ENCODE results near the gene ZNF500.
"Not testable (repeated sequence)": the region's sequence is repeated elsewhere in the genome, so short reads cannot be mapped to it uniquely, and the experiment has no call there.

The ZNF500 gene

DNA sequence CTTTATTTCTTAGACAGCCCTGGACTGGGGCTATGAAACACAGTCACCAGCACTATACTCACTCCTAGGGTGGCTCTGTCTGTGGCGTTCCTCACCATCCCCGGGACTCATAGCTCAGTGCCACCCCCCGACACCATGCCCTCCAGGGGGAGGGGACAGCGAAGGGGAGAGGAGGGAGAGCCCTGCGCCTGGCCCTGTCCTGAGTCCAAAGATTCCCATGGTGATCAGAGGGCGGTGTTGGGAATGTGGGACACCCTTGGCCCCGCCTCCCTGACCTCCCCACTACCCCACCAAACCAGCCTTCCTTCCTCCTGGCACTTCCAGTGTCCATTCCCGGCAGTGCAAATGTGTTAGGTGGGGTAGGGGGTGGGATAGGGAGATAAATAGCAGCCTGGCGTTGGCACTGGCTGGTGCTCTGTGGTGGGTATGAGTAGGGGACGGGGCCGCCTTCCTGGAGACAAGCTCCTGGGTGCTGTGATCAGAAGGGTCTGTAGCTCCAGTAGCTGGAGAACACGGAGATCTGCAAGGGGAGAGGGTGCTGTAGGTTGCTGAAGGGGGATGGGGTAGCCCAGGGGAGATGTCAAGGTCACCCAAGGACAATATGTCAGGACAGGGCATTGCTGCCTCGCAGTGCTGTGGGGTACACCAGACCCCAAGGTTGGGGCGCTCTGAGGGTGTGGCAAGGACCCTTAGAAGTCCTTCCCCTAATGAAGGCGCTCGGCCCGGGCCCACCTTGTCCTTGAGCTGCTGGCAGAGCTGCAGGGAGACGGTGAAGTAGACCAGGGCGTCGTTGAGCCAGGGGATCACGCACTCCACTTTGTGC lies 30.2 kb upstream of the ZNF500 start:
- DNase-seq (ENCODE audit: low read depth in 3 of 3) = no peak

DNA sequence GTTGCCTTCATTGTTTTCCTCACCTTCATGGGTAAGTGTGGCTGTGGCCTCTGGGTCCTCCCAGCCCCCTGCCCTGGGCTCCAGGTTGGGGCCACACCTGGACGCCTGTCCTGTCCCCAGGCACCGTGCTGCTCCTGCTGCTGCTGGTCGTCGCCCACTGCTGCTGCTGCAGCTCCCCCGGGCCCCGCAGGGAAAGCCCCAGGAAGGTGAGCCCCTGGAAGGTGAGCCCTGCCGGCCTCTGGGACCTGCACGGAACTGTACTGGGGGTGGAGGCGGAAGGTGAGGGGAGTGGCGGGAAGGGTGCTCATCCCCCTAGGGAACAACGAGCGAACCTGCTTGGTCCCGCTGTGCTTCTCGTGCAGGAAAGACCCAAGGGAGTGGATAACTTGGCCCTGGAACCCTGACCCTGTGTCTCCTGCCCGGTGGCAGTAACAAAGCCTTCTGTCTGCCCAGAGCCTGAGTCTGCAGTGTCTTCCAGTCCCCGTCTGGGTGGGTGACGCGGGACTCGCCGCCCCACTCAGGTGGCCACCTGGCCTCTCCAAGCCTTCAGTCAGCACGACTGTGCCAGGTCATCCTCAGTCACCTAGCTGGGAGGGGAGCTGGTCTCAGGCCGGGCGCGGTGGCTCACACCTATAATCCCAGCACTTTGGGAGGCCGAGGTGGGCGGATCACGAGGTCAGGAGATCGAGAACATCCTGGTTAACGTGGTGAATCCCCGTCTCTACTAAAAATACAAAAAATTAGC lies 29.0 kb upstream of the ZNF500 start:
- no peak for DNase-seq (ENCODE audit: low read depth in 3 of 3)

DNA sequence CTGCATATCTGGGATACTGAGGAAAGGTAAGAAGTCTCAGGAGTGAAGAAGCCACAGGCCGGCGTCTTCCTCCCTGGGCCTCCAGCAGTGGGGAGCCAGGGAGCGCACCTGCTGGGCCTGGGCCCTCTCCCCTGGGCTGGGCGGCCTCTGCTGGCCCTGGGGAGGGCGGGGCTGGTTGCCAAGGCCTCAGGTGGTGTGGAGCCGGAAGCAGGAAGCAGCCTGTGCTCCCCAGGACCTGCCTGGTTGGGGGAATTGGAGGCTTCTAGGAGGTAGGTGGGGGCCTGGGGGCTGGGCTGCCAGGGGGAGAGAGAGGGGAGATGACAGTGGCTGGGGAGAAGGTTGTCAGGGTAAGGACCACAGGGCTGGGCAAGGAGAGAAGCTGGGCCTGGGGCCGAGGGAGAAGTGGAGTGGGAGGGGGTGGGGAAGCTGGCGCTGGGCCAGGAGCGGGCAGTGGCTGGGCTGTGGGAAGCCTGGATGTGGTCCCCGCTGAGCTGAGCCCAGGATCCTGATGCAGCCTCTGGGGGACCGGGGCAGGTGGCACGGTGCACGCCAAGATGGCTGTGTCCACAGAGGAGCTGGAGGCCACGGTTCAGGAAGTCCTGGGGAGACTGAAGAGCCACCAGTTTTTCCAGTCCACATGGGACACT lies 28.3 kb upstream of the ZNF500 start, which contains the start of gene SMIM22:
Gene SMIM22 (plus strand): TSS at position 189 of the 647 bp plus-strand sequence. CDS start 366 bp downstream, at position 555.
- DNase-seq (ENCODE audit: low read depth in 3 of 3) = no peak

DNA sequence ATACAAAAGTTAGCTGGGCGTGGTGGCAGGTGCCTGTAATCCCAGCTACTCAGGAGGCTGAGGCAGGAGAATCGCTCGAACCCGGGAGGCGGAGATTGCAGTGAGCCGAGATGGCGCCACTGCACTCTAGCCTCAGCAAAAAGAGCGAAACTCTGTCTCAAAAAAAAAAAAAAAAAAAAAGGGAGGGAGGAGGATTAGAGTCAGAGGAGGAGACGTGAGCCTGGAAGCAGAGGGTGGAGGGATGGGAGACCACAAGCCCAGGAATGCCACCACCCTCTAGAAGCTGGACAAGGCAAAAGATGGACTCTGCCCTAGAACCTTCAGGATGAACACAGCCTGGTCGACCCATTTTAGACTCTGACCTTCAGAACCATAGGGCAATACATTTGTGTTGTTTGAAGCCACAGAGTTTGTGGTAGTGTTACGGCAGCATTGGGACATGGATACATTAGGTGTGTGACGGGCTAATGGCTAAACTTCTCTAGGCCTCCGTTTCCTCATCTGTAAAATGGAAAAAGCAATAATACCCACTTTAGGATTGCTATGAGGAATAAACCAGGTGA lies 26.1 kb upstream of the ZNF500 start:
- no peak for DNase-seq (ENCODE audit: low read depth in 3 of 3)

DNA sequence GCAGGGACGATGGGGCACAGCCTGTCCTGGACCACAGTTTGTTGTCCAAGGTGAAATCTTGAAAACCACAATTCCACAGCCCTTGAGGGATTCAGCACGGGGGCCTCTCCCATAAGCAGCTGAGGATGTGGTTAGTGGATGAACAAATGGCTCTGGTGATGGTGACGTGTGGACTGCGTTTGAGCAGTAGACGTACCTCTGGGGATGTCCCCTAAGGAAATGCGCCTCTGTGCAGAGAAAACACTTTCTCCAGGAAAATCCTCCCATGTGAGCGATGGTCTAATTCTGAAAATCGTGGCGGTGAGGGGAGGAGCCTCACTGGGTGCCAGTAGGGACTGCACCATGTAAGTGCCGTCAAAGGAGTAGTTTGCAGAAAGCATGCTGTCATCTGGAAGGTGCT lies 23.9 kb upstream of the ZNF500 start:
- DNase-seq (ENCODE audit: low read depth in 3 of 3) = no peak

DNA sequence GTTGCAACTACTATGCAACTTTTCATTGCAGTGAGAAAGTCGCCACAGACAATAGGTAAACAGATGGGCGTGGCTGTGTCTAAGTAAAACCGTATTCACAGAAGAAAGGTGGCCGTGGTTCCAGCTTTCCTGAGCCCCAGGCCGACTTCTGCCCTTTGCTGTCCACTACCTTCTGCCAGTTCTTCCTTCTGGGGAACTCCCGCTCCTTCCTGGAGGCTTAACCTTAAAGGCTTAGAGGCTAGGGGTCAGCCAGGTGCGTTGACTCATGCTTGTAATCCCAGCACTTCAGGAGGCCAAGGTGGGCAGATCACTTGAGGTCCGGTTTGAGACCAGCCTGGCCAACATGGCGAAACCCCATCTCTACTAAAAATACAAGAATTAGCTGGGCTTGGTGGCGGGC lies 23.3 kb upstream of the ZNF500 start:
- DNase-seq (ENCODE audit: low read depth in 3 of 3) = no peak

DNA sequence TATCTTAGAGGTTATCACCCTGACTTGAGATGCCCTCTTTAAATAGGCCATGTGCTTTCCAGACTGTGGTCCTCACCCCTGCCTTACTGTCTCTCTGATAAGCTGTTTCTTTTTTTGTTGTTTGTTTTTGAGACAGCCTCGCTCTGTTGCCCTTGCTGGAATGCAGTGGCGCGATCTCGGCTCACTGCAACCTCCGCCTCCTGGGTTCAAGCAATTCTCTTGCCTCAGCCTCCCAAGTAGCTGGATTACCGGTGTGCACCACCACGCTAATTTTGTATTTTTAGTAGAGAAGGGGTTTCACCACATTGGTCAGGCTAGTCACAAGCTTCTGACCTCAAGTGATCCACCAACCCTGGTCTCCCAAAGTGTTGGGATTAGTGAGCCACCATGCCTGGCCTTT lies 21.9 kb upstream of the ZNF500 start:
- DNase-seq (ENCODE audit: low read depth in 3 of 3) = no peak

DNA sequence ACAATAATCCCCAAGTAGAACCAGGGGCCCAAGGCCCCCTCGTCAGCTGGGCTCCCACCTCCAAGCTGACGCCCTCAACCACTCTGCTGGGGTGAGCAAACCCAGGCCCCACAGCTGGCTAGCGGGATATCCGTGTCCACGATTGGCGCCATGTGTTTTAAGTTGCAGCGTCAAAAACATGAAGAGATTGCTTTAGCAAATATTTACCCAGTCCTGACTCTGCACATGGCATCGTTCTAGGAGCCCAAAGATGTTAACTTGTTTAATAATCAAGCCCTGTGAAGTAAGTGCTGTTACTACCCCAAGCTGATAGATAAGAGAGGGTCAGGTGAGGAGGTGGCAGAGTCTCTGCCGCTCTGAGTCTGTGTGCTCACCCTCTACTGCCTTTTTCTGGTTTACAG lies 21.5 kb upstream of the ZNF500 start:
- no peak for DNase-seq (ENCODE audit: low read depth in 3 of 3)

DNA sequence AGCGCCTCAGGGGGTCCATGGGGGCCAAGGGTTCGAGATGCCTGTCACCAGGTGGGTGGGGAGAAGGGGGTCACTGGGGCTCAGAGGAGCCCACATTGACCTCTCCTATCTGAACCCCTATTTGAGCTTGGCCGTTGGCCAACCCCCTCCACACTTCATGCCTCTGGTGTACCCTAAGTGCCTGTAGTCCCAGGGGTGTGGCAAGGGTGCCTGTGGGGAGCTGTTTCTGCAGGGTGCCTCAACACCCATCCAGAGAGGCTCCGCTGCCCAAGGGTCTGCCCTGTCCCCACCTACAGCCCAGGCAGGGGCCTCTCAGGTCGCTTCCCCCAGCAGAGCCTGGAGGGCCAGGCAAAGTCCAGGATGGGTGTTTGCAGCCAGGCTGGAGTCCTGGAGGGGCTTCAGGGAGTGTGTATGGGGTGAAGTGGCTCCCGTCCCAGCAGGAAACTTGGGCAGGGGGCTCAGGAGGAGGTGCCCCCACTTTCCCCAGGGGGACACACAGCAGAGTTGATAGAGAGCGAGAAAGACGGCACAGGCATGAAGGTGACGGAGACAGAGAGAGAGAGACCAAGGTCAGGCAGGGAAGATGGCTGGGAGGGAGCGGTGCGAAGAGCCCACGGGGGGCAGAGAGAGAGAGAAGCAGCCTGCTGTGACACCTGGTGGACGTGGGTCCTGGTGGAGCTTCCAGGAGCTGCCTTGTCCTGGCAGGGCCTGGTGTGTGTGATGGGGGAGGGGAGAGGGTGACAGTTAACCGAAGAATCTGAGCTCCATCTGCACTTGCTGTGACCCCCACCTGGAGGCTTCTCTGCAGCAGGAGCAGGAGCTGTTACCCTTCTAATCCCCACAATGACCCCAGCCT lies 20.9 kb upstream of the ZNF500 start, which contains the start of gene SEPTIN12:
Gene SEPTIN12 (minus strand): TSS at position 719 of the 856 bp plus-strand sequence. CDS start 700 bp downstream, at position 19.
- no peak for DNase-seq (ENCODE audit: low read depth in 3 of 3)

DNA sequence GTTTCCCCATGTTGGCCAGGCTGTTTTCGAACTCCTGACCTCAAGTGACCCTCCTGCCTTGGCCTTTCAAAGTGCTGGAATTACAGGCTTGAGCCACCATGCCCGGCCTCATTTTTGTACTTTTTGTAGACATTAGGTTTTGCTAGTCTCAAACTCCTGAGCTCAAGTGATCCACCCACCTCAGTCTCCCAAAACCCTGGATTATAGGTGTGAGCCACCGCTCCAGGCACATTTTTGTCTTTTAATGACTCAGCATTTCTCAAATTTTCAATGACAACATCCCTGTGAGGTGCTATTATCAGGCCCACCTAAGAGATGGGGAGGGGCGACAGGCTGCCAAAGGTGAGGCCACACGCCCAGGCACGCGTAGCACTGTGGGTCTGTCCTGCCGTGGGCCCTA lies 20.1 kb upstream of the ZNF500 start:
- DNase-seq (ENCODE audit: low read depth in 3 of 3) = no peak

DNA sequence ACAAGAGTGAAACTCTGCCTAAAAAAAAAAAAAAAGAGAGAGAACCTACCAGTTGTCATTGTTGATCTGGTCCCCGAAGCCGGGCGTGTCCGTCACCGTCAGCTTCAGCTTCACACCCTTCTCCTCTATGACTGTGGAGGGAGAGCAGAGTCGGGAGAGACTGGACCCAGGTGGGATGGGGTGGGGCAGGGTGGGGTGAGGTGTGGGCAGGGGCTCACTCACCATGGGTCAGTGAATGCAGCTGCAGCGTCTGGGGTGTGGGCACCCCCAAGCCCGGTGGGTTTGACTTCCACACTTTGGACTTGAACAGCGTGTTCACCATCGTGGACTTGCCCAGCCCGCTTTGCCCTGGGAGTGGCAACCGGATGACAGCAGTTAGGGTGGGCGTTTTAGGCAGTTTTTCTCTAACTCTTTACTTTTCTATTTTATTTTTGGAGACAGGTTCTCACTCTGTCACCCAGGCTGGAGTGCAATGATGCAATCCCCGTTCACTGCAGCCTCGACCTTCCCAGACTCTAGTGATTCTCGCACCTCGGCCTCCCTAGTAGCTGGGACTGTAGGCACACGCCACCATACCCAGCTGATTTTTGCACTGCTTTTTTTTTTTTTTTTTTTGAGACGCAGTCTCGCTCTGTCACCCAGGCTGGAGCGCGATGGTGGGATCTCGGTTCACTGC lies 18.9 kb upstream of the ZNF500 start:
- DNase-seq (ENCODE audit: low read depth in 3 of 3) = no peak

DNA sequence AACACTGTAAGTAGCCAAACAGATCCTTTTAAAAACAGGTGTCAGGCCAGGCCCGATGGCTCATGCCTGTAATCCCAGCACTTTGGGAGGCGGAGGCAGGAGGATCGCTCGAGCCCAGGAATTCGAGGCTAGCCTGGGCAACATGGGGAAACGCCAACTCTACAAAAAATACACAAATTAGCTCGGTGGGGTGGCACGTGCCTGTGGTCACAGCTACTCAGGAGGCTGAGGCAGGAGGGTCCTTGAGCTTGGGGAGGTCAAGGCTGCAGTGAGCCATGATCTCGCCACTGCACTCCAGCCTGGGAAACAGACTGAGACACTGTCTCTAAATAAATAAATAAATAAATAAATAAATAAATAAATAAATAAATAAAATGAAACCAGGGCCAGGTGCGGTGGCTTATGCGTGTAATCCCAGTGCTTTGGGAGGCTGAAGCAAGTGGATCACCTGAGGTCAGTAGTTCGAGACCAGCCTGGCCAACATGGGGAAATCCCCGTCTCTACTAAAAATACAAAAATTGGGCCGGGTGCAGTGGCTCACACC lies 17.6 kb upstream of the ZNF500 start:
- DNase-seq (ENCODE audit: low read depth in 3 of 3) = not testable (repeated sequence)

DNA sequence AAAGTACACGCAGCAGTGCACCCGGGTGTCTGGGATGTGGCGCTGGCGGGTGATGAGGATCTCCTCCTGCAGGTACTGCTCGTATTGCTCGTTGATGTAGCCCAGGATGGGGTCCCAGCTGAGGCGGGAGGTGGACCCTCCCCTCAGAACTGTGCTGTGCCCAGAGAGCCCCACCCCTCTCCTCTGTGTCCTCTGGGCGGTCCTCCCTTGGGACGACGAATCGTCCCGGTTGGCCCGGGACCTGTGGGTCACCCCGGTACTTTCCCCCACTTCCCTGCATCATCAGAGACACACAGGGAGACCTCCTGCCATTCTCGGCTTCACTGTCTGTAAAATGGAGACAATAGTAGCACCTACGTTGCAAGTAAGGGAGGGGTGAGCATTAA lies 17.0 kb upstream of the ZNF500 start:
- no peak for DNase-seq (ENCODE audit: low read depth in 3 of 3)

DNA sequence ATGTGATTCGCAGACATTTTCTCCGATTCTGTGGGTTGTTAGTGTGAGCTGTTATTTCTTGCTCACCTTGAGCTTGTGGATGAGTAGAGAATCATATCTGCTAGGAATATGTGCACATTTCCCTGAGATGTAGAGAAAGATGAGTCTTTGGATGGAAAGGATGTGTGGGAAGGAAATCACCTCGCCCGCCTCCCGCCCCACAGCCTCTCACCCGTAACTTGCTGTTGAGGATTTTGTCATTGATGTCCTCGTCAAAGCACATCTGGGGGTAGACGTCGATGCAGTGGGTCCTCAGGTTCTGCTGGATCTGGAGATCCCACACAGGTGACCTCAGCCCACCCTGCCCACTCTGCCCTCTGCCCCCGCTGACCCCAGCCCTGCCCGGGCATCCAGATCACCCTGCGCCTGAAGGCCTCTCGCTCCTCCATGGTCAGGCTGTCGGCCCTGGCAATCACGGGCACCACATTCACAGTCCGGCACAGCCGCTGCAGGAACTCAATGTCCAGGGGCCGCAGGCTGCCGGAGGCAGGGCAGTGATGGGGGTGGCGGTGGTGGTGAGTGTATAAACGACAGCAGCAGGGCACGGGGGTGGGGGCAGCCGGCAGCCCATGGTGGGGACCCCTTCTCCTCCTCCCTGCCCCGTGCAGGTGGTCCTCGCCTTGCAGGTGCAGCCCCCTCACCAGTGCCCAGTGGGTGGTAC lies 16.4 kb upstream of the ZNF500 start:
- DNase-seq (ENCODE audit: low read depth in 3 of 3) = no peak

DNA sequence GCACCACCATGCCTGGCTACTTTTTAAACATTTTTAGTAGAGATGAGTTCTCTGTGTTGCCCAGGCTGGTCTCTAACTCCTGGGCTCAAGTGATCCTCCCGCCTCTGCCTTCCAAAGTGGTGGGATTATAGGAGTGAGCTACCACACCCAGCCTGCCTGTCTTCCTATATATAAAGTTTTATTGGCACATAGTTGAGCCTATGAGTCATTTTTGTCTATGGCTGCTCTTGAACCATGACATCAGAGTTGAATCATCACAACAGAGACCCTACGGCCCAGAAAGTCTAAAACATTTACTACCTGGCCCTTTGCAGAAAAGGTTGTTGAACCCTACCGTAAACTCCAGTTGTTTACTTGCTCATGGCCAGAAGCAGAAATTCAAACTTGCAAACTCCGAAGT lies 13.3 kb upstream of the ZNF500 start:
- DNase-seq (ENCODE audit: low read depth in 3 of 3) = no peak

DNA sequence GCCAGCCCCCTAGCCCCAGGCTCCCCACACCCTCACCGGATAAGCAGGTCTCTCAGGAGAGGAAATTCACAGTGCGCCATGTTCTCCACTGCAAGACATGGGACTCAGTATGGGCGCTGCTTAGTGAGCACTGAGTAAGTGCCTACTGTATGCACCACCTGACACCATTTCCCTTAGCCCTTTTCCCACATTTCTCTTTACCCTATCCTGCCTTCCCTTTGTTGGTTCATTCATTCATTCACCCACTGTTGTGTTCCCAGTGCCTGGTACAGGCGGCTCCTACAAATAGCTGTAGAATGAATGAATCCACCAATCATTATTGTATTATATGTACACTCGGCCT lies 11.1 kb upstream of the ZNF500 start:
- no peak for DNase-seq (ENCODE audit: low read depth in 3 of 3)

DNA sequence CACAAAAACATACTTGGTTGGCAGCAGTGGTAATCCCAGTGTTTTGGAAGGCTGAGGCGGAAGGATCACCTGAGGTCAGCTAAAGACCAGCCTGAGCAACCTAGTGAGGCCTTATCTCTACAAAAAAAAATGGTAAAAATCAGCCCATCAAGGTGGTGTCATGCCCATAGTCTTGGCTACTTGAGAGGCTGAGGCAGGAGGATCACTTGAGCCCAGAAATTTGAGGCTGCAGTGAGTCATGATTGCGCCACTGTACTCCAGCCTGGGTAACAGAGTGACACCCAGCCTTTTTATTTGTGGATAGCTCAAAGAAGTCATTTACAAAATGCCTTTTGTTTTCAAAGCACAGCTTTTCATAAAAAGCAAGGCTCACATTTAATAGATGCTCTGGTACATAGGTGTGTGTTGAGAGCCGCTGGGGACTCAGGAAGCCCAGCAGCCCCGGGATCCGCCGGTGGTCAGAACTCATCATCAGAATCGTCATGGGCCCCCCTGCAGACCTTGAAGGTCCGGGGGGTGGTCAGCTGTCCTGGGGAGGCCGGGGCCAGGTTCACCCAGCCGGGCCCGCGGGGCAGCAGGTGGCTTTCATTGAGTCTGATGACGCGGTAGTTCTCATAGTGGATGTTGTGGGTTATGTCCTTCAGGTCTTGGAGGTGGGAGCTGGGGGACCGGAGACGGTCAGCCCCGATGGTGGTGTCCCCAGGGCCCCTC lies 10.5 kb upstream of the ZNF500 start:
- DNase-seq (ENCODE audit: low read depth in 3 of 3) = no peak

DNA sequence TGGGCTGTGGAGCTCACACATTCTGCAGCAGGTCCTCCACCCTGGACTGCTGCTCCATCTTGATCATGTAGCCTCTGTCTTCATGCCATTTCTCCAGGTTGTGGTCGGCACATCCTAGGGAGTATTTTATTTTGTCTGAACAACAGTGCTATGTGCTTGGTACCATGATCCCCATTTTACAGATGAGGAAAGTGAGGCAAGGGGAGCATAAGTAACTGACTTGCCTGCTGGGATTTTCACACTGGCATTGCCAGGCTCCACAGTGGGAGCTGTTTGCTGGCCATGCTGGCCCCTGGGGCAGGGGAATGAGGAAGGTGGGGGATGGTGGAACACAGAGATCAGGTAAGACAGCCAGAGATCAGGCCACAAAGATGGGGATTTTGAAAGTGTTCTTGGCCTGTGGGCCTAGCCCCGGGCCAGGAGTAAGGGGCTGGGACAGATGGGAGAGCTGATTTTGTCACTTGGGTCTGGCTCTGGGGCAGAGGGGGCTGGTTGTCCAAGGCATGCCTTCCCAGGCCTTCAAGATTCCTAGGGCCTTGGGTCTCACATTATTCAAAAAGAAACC lies 9.3 kb upstream of the ZNF500 start:
- DNase-seq (ENCODE audit: low read depth in 3 of 3) = no peak

DNA sequence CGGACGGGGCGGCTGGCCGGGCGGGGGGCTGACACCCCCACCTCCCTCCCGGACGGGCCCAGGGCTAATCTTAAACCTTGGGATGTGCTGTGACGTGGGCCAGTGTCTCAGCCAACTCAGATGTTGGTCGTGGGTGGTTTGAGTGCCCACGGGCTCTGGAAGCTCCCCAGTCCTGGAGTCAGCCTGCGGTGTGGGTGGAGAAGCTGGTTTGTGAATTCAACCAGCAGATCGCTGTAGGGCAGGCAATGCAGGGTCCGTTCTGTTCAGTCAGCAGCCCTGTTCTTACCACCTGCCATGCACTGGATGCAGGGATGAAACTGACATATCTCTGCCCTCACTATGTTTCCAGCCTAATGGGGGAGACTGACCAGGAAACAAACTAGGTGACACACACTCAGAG lies 8.0 kb upstream of the ZNF500 start:
- no peak for DNase-seq (ENCODE audit: low read depth in 3 of 3)

Measured in stimulated activated CD4-positive, alpha-beta T cell treated with anti-CD3 and anti-CD28 coated beads, TNF-alpha, amount 100 ng/mL, for 48 hours (primary cell).